Measurements from ENCODE around the gene NOX1.

GRCh38 chrX:100871594-100872560 is 2.3 kb downstream of the NOX1 start:
- TF ChIP-seq CTCF (IDR thresholded peaks at IDR 0.05), result no peak
- no peak for TF ChIP-seq POLR2A (IDR thresholded peaks at IDR 0.05)
